GM12878 (cell line): Measurements from ENCODE around the gene CRB2.

Source experiments
- POLR2A ChIP-seq: IDR thresholded peaks from 2 replicates; pipeline ENCODE4 v1.6.1; 2011; ENCODE audit warnings: low read depth, mild to moderate bottlenecking, low read length
- TF ChIP-seq, protein P1 (sequence below): IDR thresholded peaks from 2 replicates; pipeline ENCODE4 v1.6.1; 2011; ENCODE audit warnings: low read depth, mild to moderate bottlenecking, low read length, moderate library complexity, borderline replicate concordance; ENCODE audit errors: extremely low read depth

DNA sequence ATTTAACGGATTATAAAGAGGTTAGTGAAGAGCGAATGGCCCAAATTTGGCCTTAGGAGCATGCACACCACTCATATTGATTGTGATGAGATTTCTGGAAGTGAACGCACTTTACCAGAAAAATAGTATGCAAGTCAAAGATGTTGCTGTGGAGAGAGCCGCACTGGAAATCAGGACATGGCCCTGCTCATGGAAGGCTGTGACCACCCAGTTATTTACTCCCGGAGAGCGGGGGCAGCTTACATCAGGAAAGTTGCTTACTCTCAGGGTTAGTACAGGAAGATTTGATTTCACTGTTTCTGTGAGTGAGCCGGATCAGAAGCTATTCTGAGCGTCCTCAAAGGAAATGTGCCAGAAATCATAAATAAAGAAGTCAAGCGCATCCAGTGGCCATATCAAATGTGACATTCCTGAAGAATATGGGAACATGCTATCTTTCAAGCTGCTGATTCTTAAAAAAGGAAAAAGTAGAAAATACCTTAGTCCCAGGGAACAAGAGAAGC, 44.7 kb upstream of the CRB2 start:
- TF ChIP-seq POLR2A = no peak
- TF ChIP-seq, protein P1, sequence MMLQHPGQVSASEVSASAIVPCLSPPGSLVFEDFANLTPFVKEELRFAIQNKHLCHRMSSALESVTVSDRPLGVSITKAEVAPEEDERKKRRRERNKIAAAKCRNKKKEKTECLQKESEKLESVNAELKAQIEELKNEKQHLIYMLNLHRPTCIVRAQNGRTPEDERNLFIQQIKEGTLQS = no peak
